Stimulated activated naive B cell treated with anti-CD40 and anti-IgM and Interleukin-4, amounts not matched to agents 10 μg/mL and 1 μg/mL and 100 μg/mL, for 72 hours (primary cell): ENCODE measurements around the gene GLYAT.

Source experiments
- ATAC-seq, 2 donors: fragments of 150-1000 bp; cut with Tn5 transposase; replicated peaks; 2 replicates each; pipeline ENCODE4 v1.10.0; 2021; ENCODE audit warnings: moderate library complexity in 1 of 2
- DNase-seq: peaks from one replicate; pipeline ENCODE4 v3.0.0; 2021
- H3K27ac Mint-ChIP-seq: one replicate; pipeline ENCODE4 v1.8.0; 2022; ENCODE audit warnings: mild to moderate bottlenecking, mixed read lengths
- H3K27me3 Mint-ChIP-seq, 2 donors: one replicate each; pipeline ENCODE4 v1.8.0; 2022; ENCODE audit warnings: mixed read lengths in 2 of 2
- H3K36me3 Mint-ChIP-seq, 2 donors: one replicate each; pipeline ENCODE4 v1.8.0; 2022; ENCODE audit warnings: mixed read lengths in 2 of 2, mild to moderate bottlenecking in 1 of 2
- H3K4me1 Mint-ChIP-seq, 2 donors: one replicate each; pipeline ENCODE4 v1.8.0; 2022; ENCODE audit warnings: mixed read lengths in 2 of 2, mild to moderate bottlenecking in 1 of 2
- H3K4me3 Mint-ChIP-seq, 2 donors: one replicate each; pipeline ENCODE4 v1.8.0; 2022; ENCODE audit warnings: mild to moderate bottlenecking in 2 of 2, mixed read lengths in 2 of 2, moderate library complexity in 1 of 2
- H3K9me3 Mint-ChIP-seq, 2 donors: one replicate each; pipeline ENCODE4 v1.8.0; 2022; ENCODE audit warnings: mixed read lengths in 2 of 2, mild to moderate bottlenecking in 1 of 2

GLYAT gene, protein sequence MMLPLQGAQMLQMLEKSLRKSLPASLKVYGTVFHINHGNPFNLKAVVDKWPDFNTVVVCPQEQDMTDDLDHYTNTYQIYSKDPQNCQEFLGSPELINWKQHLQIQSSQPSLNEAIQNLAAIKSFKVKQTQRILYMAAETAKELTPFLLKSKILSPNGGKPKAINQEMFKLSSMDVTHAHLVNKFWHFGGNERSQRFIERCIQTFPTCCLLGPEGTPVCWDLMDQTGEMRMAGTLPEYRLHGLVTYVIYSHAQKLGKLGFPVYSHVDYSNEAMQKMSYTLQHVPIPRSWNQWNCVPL

DNA sequence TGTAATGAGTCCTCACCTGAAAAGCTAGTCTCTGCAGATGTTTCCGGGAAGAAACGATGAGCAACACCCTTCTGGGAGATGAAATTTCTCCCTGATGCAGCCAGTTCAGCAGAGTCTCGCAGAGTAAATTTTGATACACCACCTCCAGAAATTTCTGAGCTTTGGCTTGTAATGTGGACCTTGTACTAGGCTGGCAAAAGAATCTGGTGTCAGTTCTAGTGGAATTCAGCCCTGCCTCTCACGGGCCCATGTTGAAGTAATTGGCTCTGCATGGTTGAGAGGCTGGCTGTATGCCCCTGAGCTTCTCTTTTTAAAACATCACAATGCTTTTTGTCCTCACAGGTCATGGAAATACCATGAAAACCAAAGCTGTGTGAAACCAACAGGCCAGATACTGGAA is at the start of gene GLYAT:
Gene GLYAT, minus strand, starts transcription at position 125 of the 400 bp plus-strand sequence. CDS start 7,447 bp downstream, outside the sequence.
- Mint-ChIP-seq H3K9me3 (no peaks in the 10 kb centered on the region), H3K27me3 (no peaks in the 10 kb centered on the region), H3K4me1 (peaks cover 9 to 10% of the 10 kb centered on the region in 2 donors), H3K27ac (no peak within 1 kb of the TSS), H3K36me3 (no peaks in the 10 kb centered on the region), H3K4me3 (no peak within 1 kb of the TSS)
- ATAC-seq (no peak), DNase-seq (no peak)

DNA sequence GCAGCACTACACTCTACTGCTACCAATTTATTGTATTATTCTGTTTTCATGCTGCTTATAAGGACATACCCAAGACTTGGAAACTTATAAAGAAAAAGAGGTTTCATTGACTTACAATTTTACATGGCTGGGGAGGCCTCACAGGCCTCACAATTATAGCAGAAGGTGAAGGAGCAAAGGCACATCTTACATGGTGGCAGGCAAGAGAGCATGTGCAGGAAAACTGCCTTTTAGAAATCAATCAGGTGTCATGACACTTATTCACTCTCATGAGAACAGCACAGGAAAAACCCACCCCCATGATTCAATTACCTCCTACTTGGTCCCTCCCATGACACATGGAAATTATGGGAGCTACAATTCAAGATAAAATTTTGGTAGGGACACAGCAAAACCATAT is 49.6 kb upstream of the GLYAT start:
- Mint-ChIP-seq H3K36me3 (peaks cover 0 to 4% of the 10 kb centered on the region in 2 donors), H3K9me3 (peaks cover 7% of the 10 kb centered on the region in 2 donors), H3K4me3 (no peak overlapping the region), H3K27me3 (no peaks in the 10 kb centered on the region), H3K4me1 (peaks cover 4 to 8% of the 10 kb centered on the region in 2 donors), H3K27ac (no peak overlapping the region)
- ATAC-seq: no peak
- DNase-seq: no peak

DNA sequence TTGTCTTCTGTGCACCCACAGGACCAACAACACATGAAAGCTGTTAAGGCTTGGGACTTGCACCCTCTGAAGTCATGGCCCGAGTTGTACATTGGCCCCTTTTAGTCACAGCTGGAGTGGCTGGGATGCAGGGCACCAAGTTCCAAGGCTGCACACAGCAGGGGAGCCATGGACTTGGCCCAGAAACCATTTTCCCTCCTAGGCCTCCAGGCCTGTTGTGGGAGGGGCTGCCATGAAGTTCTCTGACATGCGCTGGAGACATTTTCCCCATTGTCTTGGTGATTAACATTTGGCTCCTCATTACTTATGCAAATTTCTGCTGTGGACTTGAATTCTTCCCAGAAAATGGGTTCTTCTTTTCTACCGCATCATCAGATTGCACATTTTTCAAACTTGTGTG is 48.8 kb upstream of the GLYAT start:
- H3K36me3 Mint-ChIP-seq: peaks cover 0 to 4% of the 10 kb centered on the region in 2 donors
- ATAC-seq (no peak), DNase-seq (no peak)
- H3K4me1 Mint-ChIP-seq: peaks cover 4 to 8% of the 10 kb centered on the region in 2 donors
- H3K4me3 Mint-ChIP-seq: no peak overlapping the region
- no peaks in the 10 kb centered on the region for H3K27me3 Mint-ChIP-seq
- H3K27ac Mint-ChIP-seq: no peak overlapping the region
- peaks cover 7% of the 10 kb centered on the region in 2 donors for H3K9me3 Mint-ChIP-seq

DNA sequence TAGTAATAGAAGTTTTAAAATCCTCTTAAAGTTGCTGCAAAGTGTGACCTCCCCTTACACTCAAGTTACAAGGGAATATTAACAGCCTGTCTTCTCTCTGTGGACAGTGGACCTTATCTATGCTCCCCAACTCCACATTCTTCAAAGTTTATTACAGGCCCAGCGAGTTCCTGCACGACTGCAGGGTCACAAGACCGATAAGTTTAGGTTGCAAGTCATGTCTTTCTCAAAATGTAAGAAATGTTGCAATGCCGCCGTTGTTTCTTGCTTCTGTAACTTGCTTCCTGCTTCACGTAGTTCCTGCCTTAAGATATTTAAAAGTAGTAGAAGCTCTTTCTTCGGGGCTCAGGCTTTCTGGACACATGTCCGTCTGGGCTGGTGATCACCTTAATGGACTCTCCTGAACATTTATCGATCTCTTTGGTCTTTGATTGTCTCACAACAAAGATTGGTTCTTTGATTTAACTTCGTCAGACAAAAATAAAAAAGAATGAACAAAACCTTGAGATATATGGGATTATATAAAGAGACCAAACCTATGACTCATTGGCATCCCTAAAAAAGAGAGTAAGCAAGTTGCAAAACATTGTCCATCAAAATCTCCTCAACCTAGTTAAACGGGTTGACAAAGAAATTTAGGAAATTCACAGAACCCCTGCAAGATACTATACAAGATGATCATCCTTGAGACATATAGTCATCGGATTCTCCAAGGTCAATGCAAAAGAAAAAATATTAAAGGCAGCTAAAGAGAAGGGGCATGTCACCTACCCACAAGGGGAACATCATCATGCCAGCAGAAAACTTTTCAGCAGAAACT is 45.4 kb upstream of the GLYAT start:
- Mint-ChIP-seq H3K4me1 (no peaks in the 10 kb centered on the region), H3K36me3 (peaks cover 0 to 4% of the 10 kb centered on the region in 2 donors), H3K9me3 (peaks cover 7% of the 10 kb centered on the region in 2 donors), H3K27ac (no peak overlapping the region), H3K4me3 (no peak overlapping the region), H3K27me3 (no peaks in the 10 kb centered on the region)
- no peak for ATAC-seq
- DNase-seq: no peak

DNA sequence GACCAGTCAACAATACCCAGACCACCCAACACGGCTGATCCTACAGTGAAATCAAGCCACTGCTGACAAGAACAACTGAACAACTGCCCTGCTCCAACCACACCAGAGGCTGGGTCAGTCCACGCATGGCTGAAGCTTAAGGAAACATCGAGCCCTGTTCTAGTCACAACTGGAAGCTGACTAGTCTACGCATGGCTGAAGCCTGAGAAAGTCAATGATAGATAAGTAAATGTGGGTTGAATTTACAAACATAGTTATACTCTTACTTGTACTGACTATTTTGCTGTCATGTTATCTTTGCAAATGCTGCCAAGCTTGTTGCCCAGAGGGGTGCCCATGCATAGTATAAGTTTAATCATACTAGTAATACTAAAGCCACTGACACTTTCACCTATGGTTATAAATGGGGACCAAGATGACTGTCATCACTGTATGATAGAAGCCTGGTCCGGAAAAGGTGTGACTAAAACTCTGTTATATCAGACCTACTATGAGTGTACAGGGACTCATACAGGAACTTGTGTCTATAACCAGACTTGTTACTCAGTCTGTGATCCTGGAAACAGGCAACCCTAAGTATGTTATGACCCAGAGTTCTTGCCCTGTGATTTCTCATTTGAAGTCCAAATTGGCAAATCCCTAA is 43.4 kb upstream of the GLYAT start:
- Mint-ChIP-seq H3K9me3 (no peaks in the 10 kb centered on the region), H3K4me1 (peaks cover 3 to 6% of the 10 kb centered on the region in 2 donors), H3K27me3 (peaks cover 7 to 10% of the 10 kb centered on the region in 2 donors), H3K27ac (no peak overlapping the region), H3K36me3 (no peaks in the 10 kb centered on the region), H3K4me3 (no peak overlapping the region)
- ATAC-seq (no peak), DNase-seq (no peak)

DNA sequence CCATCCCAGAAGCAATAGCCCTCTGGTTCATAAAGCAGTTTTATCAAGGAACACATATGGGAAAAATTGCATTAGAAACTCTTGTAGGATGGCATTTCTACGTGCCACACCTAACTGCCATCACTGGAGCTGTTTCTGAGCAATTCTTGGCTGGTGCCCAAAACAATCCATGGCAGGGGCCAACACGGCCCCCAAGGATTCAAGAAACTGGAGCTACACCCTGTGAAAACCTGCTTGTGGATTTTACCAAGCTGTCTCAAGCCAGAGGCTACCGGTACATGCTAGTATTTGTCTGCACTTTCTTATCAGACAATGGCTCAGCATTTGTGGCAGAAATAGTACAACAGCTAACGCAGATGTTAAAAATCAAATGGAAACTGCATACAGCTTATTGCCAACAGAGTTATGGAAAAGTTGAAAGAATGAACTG is 42.4 kb upstream of the GLYAT start:
- Mint-ChIP-seq H3K27ac (no peak overlapping the region), H3K4me3 (no peak overlapping the region), H3K36me3 (no peaks in the 10 kb centered on the region), H3K9me3 (no peaks in the 10 kb centered on the region), H3K27me3 (peaks cover 7 to 10% of the 10 kb centered on the region in 2 donors), H3K4me1 (peaks cover 3 to 6% of the 10 kb centered on the region in 2 donors)
- DNase-seq: no peak
- ATAC-seq: no peak

DNA sequence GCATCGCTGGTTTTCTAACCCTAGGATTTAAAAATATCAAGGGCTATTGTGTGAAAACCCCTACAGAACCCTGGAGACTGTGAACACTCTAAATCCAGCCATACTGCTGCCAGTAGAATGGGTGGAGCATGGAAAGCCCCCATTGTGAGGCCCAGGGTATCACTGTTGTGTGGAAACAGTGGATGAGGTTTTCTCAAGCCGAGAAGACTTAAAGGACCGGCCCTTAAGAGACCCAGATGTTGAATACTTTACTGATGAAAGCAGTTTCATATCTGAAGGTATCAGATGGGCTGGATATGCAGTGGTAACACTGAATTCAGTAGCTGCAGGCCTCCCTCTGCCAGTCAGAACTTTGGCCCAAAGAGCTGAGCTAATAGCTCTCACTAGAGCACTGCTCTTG is 41.6 kb upstream of the GLYAT start:
- H3K27me3 Mint-ChIP-seq: peaks cover 7 to 15% of the 10 kb centered on the region in 2 donors
- H3K9me3 Mint-ChIP-seq: no peaks in the 10 kb centered on the region
- H3K4me1 Mint-ChIP-seq: peaks cover 3 to 6% of the 10 kb centered on the region in 2 donors
- H3K27ac Mint-ChIP-seq: no peak overlapping the region
- ATAC-seq: no peak
- H3K4me3 Mint-ChIP-seq: no peak overlapping the region
- no peaks in the 10 kb centered on the region for H3K36me3 Mint-ChIP-seq
- no peak for DNase-seq

DNA sequence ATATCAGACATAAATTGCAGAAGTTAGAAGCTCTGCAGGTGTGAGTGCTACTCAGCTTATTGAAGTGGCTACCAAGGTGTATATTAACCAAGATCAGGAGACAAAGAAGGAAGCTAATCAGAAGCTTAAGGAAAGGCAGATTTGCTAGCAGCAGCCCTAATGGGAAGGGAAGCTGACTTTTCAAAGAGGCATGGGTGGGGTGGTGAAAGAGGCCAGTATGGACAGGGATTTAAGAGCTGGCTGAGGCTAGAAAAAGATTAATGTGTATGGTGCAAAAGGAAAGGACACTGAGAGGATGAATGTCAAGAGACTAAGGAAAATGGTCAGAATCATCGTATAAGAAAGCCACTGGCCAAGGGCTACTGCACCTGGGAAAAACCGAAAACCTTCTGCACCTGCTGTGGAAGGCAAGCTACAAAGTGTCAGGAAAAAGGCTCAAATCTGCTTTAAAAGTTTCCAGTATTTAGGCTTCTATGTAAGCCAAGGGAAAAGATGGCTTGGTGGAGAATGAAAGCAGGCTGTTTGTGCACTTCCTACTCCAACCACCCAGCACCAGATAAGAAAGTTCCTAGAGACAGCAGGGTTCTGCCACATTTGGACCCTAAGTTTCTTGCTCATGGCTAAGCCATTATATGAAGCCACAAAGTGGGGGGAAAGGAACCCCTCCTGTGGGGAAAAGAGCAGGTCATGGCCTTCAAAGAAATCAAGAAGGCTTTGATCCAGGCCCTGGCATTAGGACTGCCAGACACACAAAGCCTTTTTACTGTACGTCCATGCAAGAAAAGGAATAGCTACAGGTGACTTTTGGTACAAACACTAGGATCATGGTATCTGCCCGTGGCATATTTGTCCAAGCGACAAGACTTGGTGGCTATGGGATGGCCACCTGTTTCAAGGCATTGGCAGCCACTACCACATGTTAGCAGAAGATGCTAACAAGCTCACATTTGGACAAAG is 40.9 kb upstream of the GLYAT start:
- H3K27me3 Mint-ChIP-seq: peaks cover 7 to 15% of the 10 kb centered on the region in 2 donors
- no peak for DNase-seq

DNA sequence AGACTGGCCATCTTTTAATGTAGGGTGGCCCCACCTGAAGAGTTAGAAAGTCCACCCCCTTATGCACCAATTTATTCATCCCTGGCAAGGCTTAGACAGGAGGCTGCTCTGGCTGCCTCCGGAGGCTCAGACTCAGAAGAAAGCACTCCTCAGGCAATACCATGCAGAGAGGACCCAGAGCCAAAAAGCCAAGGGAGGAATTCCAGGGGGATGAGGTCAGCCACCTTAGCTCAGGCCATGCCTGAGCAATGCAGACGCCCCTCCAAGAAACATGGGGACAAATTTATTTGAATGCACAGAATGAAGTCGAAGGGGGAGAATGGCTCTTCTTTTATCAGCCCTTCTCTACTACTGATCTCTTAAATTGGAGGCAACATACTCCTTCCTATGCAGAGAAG is 39.7 kb upstream of the GLYAT start:
- H3K4me3 Mint-ChIP-seq: no peak overlapping the region
- no peaks in the 10 kb centered on the region for H3K9me3 Mint-ChIP-seq
- ATAC-seq: no peak
- peaks cover 3 to 6% of the 10 kb centered on the region in 2 donors for H3K4me1 Mint-ChIP-seq
- peaks cover 7 to 15% of the 10 kb centered on the region in 2 donors for H3K27me3 Mint-ChIP-seq
- no peak overlapping the region for H3K27ac Mint-ChIP-seq
- H3K36me3 Mint-ChIP-seq: no peaks in the 10 kb centered on the region
- no peak for DNase-seq

More for the DNA sequence above, 40.9 kb upstream of the GLYAT start:
- Mint-ChIP-seq H3K36me3 (no peaks in the 10 kb centered on the region), H3K4me3 (no peak overlapping the region), H3K4me1 (peaks cover 3 to 6% of the 10 kb centered on the region in 2 donors), H3K27ac (no peak overlapping the region), H3K9me3 (no peaks in the 10 kb centered on the region)
- ATAC-seq: no peak

DNA sequence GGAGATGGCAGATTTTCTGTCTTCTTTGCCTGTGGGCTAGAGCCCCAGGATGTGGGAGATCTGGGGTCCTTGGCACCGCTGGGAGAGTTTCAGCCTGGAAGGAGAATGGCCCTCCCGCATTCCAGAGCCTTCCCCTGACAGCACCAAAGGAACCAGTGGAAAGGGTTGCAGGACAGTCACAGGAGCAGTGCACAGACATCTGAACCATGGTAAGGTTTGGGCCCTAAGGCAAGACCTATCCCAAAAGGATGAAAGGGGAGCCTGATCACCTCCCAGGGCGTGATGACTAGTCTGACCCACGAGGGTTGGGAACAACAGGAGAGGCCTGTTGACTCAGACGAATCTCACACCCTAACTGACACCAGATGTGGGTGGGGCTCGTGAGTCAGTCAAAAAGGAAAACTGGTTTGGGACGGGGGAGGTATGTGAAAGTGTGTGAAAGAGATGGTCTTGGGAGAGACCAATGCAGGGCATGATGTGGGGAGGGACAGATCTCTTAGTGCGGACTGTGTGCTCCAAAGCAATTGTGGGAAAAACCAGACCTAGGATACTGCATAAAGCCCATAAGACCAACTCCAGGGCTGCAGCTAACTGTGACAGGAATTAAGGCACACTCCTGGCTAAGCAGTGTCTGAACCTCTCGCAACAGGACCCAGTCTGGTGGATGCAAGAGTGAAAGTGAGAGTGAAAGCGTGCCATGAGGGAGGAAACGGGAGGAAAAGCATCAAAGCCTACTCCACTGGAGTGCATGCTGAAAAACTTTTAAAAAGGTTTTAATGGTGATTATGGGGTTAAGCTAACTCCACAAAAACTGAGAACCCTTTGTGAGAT is 39.1 kb upstream of the GLYAT start:
- ATAC-seq (no peak), DNase-seq (no peak)
- Mint-ChIP-seq H3K4me1 (peaks cover 3 to 6% of the 10 kb centered on the region in 2 donors), H3K36me3 (no peaks in the 10 kb centered on the region), H3K9me3 (no peaks in the 10 kb centered on the region), H3K27me3 (peaks cover 7 to 15% of the 10 kb centered on the region in 2 donors), H3K4me3 (no peak overlapping the region), H3K27ac (no peak overlapping the region)

DNA sequence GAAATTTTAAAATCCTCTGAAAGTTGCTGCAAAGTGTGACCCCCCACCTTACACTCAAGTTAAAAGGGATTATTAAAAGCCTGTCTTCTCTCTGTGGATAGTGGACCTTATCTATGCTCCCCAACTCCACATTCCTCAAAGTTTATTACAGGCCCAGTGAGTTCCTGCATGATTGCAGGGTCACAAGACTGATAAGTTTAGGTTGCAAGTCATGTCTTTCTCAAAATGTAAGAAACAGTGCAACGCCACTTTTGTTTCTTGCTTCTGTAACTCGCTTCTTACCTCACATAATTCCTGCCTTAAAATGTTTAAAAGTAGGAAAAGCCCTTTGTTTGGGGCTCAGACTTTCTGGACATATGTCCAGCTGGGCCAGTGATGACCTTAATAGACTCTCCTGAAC is 38.4 kb upstream of the GLYAT start:
- Mint-ChIP-seq H3K27ac (no peak overlapping the region), H3K36me3 (no peaks in the 10 kb centered on the region), H3K9me3 (no peaks in the 10 kb centered on the region), H3K4me3 (no peak overlapping the region), H3K27me3 (peaks cover 7 to 15% of the 10 kb centered on the region in 2 donors), H3K4me1 (peaks cover 3 to 6% of the 10 kb centered on the region in 2 donors)
- DNase-seq: no peak
- ATAC-seq: no peak

DNA sequence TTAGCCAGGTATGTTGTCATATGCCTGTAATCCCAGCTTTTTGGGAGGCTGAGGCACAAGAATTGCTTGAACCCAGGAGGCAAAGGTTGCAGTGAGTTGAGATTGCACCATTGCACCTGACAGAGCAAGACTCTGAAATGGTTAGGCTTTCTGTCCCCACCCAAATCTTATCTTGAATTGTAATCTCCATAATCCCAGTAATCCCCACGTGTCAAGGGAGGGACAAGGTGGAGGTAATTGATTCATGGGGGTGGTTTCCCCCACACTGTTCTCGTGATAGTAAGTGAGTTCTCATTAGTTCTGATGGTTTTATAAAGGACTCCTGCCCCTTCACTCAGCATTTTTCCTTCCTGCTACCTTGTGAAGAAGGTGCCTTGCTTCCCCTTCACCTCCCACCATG is 37.6 kb upstream of the GLYAT start:
- no peak overlapping the region for H3K4me3 Mint-ChIP-seq

DNA sequence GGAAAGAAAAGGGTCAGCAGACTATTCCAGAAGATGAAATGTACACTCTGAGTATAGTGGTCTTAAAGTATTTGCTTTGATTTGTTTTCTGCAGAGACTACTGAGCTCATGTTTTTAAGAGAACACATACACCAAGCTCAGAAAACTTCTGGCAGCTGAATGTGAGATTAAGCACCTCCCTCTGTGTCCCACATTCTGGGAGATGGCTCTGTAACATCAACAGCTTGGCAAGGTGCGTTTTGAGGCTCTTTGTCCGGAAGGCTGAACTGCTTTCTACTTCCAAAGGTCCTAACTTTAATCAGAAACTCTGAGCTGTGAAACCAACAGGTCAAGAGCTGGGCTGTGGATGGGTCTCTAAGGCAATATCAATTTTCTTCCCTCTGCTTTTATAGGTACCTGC is 36.4 kb upstream of the GLYAT start:
- H3K9me3 Mint-ChIP-seq: no peaks in the 10 kb centered on the region
- H3K27me3 Mint-ChIP-seq: peaks cover 10 to 20% of the 10 kb centered on the region in 2 donors

More for the DNA sequence above, 37.6 kb upstream of the GLYAT start:
- H3K36me3 Mint-ChIP-seq: no peaks in the 10 kb centered on the region
- H3K27ac Mint-ChIP-seq: no peak overlapping the region
- DNase-seq (no peak), ATAC-seq (no peak)
- H3K9me3 Mint-ChIP-seq: no peaks in the 10 kb centered on the region
- peaks cover 3 to 6% of the 10 kb centered on the region in 2 donors for H3K4me1 Mint-ChIP-seq
- H3K27me3 Mint-ChIP-seq: peaks cover 9 to 15% of the 10 kb centered on the region in 2 donors

More for the DNA sequence above, 36.4 kb upstream of the GLYAT start:
- ATAC-seq (no peak), DNase-seq (no peak)
- Mint-ChIP-seq H3K4me1 (peaks cover 3 to 6% of the 10 kb centered on the region in 2 donors), H3K27ac (no peak overlapping the region), H3K36me3 (no peaks in the 10 kb centered on the region), H3K4me3 (no peak overlapping the region)
